Epithelial cell of esophagus (primary cell): ENCODE results near the gene LMAN1.

Source experiments
- DNase-seq: peaks from one replicate; pipeline ENCODE4 v3.0.0; 2010; ENCODE audit warnings: low read depth
- H3K4me3 ChIP-seq: 2 replicates; pipeline ENCODE4 v1.5.1; 2011; ENCODE audit warnings: mild to moderate bottlenecking, low read length, control low read depth
- CTCF ChIP-seq: IDR thresholded peaks from 2 replicates; pipeline ENCODE4 v1.5.1; 2011; ENCODE audit warnings: low read depth, mild to moderate bottlenecking, low read length, control low read depth, inconsistent platforms; ENCODE audit not compliant: insufficient read depth; ENCODE audit errors: missing control alignments

The LMAN1 gene

GRCh38 chr18:59387687-59388565 lies 28.9 kb upstream of the LMAN1 start:
- no peak overlapping the region for H3K4me3 ChIP-seq
- TF ChIP-seq CTCF: no peak
- DNase-seq: no peak

DNA sequence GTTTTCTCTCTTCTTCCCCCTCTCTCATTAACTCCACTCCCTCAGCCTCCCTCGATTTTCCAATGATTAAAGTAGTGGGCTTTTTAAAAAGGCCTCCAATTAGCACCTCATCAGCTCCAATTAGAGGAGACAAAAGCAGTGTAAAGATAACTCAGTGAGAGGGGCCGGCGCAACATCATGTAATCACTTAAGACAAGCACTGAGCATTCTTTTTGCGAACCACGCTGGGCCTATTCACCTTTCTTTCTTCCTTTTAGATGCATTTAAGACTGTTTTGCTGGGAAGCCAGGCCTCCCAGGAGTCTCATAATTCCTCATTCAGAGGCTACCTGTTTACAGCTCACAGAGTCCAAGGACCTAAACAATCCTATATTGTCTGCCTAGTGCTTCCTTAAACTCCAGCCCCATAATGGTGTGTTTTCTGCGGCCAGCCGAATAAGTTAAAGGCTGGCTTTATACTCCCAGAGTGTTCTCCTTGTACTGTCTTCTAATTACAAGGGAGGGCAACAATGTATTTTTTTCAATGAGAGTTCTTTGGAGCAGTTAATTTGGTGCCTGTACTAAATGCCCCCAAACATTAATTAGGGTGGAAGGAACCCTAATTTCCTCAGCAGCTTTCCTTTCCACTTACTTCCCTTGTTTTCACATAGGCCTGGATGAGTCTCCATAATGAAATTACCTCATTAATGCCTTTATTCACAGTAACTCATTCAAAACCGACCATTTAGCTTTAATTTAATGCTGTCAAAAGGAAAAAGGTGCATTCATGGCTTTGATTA lies 28.0 kb upstream of the LMAN1 start:
- no peak for DNase-seq
- no peak for TF ChIP-seq CTCF
- H3K4me3 ChIP-seq: no peak overlapping the region

- TF ChIP-seq CTCF: no peak
- DNase-seq: no peak
- H3K4me3 ChIP-seq: no peak overlapping the region
Measured at GRCh38 chr18:59385191-59385590, 26.1 kb upstream of the LMAN1 start.

DNA sequence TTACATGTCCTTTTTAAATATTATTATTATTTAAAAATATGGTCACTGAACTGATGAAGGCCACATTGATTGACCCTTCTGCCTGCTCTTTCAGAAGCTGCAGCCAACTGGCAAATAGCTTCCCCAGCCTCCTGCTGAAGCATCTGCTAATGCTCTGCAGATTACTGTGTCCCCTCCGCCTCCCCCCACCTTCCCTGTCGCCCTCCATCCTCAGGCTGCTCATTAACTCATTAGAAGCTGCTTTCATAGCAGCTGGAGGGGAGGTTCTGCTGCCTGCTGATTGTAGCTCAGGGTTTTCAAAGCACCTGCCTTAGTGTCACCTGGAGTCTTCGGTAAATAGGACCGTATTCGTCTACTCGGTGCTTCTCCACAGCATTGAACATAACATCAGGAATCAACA lies 24.8 kb upstream of the LMAN1 start:
- no peak overlapping the region for H3K4me3 ChIP-seq
- TF ChIP-seq CTCF: no peak
- no peak for DNase-seq

GRCh38 chr18:59382383-59382782 lies 23.3 kb upstream of the LMAN1 start:
- TF ChIP-seq CTCF: no peak
- no peak for DNase-seq

DNA sequence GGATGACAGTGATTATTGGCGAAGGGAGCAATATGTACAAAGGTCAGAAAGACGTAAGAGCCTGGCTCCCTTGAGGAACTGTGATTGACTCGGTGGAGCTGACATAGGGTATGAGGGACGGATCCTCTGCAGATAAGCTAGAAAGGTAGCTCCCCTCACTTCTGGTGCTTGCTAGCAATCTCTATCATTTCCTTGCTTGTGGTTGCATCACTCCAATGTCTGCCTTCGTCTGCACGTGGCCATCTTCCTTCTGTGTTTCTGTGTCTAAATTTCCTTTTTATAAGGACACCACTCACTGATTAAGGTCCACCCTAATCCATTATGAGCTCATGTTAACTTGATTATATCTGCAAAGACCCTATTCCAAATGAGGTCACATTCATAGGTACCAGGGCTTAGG lies 22.9 kb upstream of the LMAN1 start:
- no peak for DNase-seq
- no peak overlapping the region for H3K4me3 ChIP-seq
- TF ChIP-seq CTCF: no peak

More at GRCh38 chr18:59382383-59382782, 23.3 kb upstream of the LMAN1 start:
- no peak overlapping the region for H3K4me3 ChIP-seq
